ENCODE measurements around the gene UNK.
"Not testable (repeated sequence)": the region's sequence is repeated elsewhere in the genome, so short reads cannot be mapped to it uniquely, and the experiment has no call there.

GRCh38 chr17:75810756-75811155 is 26.1 kb downstream of the UNK start:
- TF ChIP-seq, protein P1, sequence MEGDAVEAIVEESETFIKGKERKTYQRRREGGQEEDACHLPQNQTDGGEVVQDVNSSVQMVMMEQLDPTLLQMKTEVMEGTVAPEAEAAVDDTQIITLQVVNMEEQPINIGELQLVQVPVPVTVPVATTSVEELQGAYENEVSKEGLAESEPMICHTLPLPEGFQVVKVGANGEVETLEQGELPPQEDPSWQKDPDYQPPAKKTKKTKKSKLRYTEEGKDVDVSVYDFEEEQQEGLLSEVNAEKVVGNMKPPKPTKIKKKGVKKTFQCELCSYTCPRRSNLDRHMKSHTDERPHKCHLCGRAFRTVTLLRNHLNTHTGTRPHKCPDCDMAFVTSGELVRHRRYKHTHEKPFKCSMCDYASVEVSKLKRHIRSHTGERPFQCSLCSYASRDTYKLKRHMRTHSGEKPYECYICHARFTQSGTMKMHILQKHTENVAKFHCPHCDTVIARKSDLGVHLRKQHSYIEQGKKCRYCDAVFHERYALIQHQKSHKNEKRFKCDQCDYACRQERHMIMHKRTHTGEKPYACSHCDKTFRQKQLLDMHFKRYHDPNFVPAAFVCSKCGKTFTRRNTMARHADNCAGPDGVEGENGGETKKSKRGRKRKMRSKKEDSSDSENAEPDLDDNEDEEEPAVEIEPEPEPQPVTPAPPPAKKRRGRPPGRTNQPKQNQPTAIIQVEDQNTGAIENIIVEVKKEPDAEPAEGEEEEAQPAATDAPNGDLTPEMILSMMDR (conservative IDR thresholded peaks at IDR 0.05; ENCODE audit: low read length): not testable (repeated sequence)
- not testable (repeated sequence) for TF ChIP-seq EZH2phosphoT487 (IDR thresholded peaks at IDR 0.05; ENCODE audit: borderline replicate concordance, low read depth, low read length)

All from OCI-LY7 (cell line).